HK-2 (cell line): ENCODE data around the gene ARHGAP33.

Experiments used
- DNase-seq: peaks from one replicate; pipeline ENCODE4 v3.0.0-alpha.2; 2018; ENCODE audit not compliant: unreplicated experiment

Gene ARHGAP33, protein sequence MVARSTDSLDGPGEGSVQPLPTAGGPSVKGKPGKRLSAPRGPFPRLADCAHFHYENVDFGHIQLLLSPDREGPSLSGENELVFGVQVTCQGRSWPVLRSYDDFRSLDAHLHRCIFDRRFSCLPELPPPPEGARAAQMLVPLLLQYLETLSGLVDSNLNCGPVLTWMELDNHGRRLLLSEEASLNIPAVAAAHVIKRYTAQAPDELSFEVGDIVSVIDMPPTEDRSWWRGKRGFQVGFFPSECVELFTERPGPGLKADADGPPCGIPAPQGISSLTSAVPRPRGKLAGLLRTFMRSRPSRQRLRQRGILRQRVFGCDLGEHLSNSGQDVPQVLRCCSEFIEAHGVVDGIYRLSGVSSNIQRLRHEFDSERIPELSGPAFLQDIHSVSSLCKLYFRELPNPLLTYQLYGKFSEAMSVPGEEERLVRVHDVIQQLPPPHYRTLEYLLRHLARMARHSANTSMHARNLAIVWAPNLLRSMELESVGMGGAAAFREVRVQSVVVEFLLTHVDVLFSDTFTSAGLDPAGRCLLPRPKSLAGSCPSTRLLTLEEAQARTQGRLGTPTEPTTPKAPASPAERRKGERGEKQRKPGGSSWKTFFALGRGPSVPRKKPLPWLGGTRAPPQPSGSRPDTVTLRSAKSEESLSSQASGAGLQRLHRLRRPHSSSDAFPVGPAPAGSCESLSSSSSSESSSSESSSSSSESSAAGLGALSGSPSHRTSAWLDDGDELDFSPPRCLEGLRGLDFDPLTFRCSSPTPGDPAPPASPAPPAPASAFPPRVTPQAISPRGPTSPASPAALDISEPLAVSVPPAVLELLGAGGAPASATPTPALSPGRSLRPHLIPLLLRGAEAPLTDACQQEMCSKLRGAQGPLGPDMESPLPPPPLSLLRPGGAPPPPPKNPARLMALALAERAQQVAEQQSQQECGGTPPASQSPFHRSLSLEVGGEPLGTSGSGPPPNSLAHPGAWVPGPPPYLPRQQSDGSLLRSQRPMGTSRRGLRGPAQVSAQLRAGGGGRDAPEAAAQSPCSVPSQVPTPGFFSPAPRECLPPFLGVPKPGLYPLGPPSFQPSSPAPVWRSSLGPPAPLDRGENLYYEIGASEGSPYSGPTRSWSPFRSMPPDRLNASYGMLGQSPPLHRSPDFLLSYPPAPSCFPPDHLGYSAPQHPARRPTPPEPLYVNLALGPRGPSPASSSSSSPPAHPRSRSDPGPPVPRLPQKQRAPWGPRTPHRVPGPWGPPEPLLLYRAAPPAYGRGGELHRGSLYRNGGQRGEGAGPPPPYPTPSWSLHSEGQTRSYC

DNA sequence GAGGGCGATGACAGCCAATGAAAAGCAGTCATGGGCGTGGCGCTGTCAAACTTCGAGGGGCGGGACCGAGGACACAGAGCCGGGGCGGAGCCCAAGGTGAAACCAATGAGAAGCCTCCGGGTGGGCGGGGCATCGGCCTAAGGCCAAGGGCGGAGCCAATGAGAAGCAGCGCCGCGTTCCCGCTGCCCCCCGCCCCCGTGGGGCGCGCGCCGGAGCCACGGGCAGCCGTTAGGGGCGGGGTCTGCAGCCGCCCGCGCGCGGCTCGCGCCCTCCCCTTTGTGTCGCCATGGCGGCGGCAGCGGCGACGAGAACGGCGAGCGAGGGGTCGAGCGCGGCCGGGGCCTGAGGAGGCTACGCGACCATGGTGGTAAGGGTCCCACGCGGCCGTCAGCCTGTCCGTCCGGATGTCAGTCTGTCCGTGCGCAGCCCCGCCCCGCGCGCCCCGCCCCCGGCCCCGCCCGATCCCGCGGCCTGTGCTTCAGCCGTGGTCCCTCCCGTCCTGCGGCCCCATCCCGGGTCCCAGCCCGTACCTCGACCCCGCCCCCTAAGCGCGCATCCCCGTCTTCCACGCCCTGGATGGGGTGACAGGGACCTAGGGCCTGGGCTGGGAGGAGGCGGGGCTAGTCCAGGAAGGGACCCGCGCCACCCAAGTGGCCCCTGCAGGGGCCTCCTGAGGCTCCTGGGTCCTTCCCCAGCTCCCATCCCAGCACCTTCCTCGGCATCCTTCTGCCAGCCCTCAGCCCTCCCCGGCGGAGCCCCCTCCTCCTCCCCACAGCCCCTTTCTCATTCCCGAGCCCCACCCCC lies at the start of gene ARHGAP33:
Gene ARHGAP33 (plus strand): TSS at position 267 of the 804 bp plus-strand sequence. CDS start 95 bp downstream, at position 362.
- peak; percentile 98 for DNase-seq

DNA sequence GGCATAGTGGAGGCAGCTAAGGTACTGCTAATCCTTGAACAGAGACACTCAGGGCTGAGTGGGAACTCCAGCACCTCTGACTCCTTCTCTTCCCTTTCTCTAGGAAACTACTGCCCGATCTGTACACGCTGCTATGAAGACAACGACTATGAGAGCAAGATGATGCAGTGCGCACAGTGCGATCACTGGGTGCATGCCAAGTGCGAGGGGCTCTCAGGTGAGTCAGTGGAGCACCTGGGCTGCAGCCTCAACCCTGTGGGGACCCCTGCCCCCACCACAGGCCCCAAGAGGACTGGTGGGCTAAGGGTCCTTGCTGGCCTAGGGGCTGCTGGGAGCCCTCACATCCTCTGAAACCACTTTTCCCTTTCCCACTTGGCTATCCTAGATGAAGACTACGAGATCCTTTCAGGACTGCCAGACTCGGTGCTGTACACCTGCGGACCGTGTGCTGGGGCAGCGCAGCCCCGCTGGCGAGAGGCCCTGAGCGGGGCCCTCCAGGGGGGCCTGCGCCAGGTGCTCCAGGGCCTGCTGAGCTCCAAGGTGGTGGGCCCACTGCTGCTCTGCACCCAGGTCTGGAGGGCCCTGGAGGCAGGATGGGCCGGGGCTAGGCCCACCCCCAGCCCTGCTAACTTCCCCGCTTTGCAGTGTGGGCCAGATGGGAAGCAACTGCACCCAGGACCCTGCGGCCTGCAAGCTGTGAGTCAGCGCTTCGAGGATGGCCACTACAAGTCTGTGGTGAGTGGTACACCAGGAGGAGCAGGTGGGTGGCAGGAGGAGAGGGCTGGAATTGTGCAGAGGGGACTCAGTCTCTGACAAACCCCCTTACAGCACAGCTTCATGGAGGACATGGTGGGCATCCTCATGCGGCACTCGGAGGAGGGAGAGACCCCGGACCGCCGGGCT lies 48.1 kb upstream of the ARHGAP33 start:
- DNase-seq, result no peak

DNA sequence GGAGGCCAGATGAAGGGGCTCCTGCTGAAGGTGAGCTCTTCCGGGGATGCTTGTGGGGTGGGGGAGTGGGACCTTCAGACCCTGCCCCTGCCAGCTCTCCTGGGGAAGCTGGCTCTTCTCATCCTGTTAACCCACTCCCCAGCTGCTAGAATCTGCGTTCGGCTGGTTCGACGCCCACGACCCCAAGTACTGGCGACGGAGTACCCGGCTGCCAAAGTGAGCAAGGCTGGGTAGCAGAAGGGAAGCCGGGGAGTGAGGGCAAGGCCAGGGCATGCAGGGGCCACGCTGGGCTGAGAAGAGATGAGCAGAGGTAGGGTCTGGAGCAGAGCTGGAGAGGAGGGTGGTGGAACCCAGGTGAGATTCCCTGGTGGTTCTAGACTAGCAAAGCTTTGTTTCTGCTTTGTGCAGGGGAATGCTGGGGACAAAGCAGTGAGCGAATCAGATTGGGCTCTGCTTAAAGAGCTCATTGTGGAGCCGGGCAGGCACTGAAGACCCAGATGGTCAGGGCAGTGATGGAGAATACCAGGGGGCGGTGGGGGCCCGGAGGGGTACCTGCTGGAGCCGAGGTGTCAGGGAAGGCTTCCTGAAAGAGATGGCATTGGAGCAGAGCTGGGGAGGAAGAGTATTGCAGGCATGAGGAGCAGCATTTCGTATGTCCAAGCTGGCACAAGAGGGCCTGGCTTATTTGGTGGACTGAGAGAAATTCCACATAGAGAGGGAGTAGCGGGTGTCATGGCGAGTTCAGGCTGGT lies 47.2 kb upstream of the ARHGAP33 start:
- no peak for DNase-seq

DNA sequence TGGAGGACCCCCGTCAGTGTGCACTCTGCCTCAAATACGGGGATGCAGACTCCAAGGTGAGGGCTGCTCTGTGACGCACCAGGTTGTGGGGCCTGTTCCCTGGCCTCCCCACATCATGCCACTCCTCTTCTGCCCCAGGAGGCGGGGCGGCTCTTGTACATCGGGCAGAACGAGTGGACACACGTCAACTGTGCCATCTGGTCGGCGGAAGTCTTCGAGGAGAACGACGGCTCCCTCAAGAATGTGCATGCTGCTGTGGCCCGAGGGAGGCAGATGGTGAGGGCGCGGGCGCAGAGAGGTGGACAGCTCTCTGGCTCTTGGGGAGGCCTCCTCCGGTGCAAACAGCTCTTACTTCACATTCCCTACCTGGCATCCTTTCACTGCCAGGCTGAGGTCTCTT lies 46.3 kb upstream of the ARHGAP33 start:
- DNase-seq, result no peak

DNA sequence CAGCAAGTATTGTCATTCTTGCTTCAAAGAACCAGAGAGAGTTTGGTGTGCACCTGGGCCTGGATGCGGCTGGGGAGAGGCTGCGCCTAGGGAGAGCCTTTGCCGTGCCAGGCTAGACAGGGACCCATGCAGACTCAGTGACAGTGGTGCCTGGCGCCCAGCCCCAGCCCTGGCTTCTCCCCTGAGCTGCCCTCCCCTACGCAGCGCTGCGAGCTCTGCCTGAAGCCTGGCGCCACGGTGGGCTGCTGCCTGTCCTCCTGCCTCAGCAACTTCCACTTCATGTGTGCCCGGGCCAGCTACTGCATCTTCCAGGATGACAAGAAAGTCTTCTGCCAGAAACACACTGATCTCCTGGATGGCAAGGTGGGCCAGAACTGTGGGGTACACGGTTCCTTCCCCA lies 45.6 kb upstream of the ARHGAP33 start:
- DNase-seq, result no peak

DNA sequence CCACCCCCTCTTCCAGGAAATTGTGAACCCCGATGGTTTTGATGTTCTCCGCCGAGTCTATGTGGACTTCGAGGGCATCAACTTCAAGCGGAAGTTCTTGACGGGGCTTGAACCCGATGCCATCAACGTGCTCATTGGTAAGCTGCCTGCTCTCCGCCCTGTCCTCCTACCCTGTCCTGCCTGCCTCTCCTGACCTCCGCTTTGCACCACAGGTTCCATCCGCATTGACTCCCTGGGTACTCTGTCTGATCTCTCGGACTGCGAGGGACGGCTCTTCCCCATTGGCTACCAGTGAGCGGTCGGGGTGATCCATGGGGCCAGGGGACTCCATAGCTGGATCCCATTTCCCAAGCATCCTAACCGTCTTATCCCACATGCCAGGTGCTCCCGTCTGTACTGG lies 45.0 kb upstream of the ARHGAP33 start:
- no peak for DNase-seq

DNA sequence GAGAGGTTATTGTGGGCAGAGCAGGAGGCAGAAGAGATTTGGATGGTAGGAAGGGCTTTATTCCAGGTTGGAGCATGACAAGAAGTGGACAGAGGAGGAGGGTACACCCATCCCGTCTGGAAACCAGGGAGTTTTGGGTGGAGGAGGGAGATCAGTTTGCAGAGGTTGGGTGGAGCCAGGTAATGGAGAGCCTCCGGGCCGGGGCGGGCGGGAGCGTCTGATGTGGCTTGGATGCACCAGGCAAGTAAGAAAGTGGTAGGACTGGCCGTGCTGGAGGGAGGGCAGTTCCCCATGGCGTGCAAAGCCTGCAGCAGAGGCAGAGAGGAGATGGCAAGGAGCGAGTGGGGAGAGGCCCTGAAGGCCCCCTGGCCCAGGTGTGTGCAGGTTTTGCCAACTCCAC lies 44.0 kb upstream of the ARHGAP33 start:
- DNase-seq, result no peak

DNA sequence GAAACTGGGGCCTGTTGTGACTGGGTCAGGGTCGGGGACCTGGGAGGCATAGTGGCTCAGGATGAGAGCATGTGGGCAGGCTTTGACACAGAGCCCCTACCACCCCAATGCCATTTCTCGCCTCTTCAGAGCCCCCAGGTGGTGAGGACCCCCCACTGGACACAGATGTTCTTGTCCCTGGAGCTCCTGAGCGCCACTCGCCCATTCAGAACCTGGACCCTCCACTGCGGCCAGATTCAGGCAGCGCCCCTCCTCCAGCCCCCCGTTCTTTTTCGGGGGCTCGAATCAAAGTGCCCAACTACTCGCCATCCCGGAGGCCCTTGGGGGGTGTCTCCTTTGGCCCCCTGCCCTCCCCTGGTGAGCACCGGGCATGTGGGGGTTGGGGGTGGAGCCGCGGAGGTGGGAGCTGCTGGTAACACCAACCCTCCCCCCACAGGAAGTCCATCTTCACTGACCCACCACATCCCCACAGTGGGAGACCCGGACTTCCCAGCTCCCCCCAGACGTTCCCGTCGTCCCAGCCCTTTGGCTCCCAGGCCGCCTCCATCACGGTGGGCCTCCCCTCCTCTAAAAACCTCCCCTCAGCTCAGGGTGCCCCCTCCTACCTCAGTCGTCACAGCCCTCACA lies 43.5 kb upstream of the ARHGAP33 start:
- no peak for DNase-seq

DNA sequence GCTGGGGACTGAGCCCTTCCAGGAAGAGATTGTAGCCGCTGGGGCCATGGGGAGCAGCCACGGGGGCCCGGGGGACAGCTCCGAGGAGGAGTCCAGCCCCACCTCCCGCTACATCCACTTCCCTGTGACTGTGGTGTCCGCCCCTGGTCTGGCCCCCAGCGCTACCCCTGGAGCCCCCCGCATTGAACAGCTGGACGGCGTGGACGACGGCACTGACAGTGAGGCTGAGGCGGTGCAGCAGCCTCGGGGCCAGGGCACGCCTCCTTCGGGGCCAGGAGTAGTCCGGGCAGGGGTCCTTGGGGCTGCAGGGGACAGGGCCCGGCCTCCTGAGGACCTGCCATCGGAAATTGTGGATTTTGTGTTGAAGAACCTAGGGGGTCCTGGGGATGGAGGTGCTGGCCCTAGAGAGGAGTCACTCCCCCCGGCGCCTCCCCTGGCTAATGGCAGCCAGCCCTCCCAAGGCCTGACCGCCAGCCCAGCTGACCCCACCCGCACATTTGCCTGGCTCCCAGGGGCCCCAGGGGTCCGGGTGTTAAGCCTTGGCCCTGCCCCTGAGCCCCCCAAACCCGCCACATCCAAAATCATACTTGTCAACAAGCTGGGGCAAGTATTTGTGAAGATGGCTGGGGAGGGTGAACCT lies 42.7 kb upstream of the ARHGAP33 start:
- DNase-seq, result no peak

DNA sequence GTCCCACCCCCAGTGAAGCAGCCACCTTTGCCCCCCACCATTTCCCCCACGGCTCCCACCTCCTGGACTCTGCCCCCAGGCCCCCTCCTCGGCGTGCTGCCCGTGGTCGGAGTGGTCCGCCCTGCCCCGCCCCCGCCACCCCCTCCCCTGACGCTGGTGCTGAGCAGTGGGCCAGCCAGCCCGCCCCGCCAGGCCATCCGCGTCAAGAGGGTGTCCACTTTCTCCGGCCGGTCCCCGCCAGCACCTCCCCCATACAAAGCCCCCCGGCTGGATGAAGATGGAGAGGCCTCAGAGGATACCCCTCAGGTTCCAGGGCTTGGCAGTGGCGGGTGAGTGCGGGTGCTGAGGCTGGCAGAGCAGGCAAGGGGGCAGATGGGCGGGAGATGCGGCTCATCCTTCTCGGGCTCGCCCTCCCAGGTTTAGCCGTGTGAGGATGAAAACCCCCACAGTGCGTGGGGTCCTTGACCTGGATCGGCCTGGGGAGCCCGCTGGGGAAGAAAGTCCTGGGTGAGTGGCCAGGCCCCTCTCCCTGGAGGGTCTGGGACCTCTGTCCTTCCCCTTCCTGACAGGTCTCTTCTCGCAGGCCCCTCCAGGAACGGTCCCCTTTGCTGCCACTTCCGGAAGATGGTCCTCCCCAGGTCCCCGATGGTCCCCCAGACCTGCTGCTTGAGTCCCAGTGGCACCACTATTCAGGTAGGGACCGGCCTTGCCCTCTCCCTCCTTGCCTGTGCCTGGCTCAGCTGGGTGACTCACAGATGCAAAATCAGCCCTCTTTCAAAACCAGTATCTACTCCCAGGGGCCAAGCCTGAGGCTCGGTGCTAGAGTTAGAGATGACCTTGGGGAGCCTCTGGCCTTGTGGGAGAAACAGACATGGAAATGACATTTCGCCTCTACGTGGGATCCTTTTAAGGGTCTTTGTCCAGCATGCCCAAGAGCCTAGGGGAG lies 41.9 kb upstream of the ARHGAP33 start:
- DNase-seq, result no peak

DNA sequence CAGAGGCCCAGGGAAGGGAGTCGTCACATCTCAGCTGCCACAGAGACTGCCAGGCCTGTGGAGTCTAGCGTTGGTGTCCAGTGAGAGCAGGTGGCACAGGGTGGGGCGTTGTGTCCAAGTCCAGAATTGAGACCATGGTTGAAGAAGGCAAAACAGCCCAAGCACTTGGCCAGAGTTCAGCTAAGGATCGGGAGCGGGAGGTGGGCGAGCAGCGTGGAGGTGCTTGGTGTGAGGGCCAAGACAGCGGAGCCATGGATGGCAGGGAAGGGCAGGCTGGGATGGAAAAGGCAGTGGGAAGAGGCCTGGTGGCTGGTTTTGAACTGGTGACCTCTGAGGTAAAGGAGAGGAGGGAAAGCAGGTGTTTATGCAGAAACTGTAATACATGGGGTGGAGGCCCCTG lies 41.1 kb upstream of the ARHGAP33 start:
- no peak for DNase-seq

DNA sequence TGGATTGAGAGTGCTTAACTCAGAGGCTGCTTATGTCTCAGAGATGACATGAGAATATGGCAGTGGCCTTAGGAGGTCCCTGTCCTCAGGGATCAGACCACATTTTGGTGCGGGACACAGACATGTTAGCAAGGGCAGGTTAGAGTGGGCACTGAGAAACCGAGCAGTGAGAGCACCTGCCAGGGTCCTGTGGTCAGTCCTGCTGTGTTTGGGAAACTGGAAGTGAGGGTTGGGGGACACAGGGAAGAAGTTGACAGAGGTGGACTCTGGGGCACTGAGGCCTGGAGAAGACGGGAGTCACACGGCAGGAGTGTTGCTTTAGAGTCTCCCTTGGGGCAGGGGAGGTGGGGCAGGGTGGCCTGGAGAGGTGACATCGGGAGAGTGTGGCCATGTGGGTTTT lies 40.5 kb upstream of the ARHGAP33 start:
- DNase-seq, result no peak

DNA sequence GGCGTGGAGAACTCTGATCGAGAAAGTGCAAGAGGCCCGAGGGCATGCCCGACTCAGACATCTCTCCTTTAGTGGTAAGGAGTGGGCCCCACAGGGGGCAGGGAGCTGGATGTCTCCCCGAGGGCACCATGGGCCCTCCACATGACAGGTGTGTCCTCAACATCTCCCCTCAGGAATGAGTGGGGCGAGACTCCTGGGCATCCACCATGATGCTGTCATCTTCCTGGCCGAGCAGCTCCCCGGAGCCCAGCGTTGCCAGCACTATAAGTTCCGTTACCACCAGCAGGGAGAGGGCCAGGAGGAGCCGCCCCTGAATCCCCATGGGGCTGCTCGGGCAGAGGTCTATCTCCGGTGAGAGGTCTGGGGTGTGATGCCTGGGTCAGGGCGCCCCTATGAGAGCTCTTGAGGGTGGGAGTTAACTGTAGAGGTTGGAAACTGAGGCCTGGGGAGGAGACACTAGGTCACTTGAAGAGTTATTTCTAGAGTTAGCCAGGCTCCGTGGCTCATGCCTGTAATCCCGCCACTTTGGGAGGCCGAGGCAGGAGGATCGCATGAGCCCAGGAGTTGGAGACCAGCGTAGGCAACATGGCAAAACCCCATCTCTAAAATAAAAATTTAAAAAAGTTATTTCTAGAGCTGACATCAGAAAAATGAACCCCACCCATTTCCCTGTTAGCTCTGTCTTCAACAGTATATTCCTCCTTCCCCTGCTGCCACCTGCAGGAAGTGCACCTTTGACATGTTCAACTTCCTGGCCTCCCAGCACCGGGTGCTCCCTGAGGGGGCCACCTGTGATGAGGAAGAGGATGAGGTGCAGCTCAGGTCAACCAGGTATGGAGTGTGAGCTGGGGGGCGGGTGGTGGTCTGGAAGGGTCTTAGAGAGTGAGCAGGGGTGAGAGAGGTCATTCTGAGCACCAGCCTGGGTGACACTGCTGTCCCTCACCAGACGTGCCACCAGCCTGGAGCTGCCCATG lies 38.2 kb upstream of the ARHGAP33 start:
- no peak for DNase-seq

DNA sequence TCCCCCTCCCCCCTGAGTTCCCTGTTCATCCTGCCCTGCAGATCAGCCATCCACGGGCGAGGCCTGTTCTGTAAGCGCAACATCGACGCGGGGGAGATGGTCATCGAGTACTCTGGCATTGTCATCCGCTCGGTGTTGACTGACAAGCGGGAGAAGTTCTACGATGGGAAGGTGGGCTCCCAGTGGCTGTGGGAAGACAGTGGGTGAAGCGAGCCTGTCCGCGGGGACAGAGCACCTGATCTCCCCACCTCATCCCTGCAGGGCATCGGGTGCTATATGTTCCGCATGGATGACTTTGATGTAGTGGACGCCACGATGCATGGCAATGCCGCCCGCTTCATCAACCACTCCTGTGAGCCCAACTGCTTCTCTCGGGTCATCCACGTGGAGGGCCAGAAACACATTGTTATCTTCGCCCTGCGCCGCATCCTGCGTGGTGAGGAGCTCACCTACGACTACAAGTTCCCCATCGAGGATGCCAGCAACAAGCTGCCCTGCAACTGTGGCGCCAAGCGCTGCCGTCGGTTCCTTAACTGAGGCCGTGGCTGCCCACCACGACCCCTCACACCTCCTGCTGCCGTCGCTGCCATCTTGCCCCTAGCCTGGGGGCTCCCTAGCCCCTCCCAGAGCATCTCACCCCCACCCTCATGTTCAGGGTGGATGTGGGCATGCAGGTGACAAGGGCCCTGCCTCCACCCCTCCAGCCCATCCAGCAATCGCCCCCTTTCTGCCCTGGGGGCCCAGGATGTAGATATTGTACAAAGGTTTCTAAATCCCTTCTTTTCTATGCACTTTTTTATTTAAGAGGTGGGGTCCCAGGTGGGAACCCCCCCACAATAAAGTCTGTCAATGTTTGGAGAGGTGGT lies 37.1 kb upstream of the ARHGAP33 start:
- DNase-seq, result no peak

DNA sequence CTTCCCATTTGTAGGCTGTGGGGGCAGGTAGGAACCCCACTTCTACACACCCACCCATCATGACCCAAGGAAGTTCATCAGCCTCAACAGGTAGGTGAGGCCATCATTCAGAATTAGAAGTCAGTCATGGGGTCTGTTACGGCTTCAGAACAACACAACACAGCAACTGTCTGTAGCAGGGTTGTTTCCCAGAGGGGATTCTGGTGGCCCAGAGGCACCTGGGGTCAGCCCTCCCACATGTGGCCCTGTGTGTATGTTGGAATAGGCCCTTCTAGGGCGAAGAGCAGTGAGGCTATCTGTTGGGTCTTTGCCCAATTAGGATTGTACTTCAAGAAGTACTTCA lies 36.5 kb upstream of the ARHGAP33 start:
- no peak for DNase-seq
